Stomach (tissue), 4 donors: Measurements from ENCODE around the gene SIK2.
"Not testable (repeated sequence)": the region's sequence is repeated elsewhere in the genome, so short reads cannot be mapped to it uniquely, and the experiment has no call there.

Experiments used
- POLR2A ChIP-seq, 4 donors: fragments of 450-650 bp; IDR thresholded peaks; one replicate each; pipeline ENCODE4 v1.6.1; 2016; ENCODE audit warnings: antibody characterized with exemption in 4 of 4, control low read depth in 2 of 4, mild to moderate bottlenecking in 1 of 4, moderate library complexity in 1 of 4
- POLR2AphosphoS5 ChIP-seq, 3 donors: sonication (generic); formaldehyde crosslinking; IDR thresholded peaks; one replicate each; pipeline ENCODE4 v1.6.1; 2016; ENCODE audit warnings: antibody characterized with exemption in 3 of 3
- TF ChIP-seq, protein P1 (sequence below), 7 experiments: fragments of 450-650 bp in 4 of 7; fragments of 200-600 bp in 3 of 7; sonication (generic) in 3 of 7; IDR thresholded peaks; one replicate each; pipeline ENCODE4 v1.5.1; 2016 to 2019; ENCODE audit warnings: antibody characterized with exemption in 7 of 7, control low read depth in 2 of 7, mild to moderate bottlenecking in 1 of 7

DNA sequence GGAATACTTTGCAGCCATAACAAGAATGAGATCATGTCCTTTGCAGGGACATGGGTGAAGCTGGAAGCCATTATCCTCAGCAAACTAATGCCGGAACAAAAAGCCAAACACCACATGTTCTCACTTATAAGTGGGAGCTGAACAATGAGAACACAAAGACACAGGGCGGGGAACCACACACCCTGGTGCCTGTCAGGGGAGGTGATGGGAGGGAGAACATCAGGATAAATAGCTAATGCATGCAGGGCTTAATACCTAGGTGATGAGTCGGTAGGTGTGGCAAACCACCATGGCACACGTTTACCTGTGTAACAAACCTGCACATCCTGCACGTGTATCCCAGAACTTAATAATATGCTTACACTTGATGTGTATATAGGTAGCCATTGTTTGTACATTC, 49.1 kb downstream of the SIK2 start:
- TF ChIP-seq, protein P1, sequence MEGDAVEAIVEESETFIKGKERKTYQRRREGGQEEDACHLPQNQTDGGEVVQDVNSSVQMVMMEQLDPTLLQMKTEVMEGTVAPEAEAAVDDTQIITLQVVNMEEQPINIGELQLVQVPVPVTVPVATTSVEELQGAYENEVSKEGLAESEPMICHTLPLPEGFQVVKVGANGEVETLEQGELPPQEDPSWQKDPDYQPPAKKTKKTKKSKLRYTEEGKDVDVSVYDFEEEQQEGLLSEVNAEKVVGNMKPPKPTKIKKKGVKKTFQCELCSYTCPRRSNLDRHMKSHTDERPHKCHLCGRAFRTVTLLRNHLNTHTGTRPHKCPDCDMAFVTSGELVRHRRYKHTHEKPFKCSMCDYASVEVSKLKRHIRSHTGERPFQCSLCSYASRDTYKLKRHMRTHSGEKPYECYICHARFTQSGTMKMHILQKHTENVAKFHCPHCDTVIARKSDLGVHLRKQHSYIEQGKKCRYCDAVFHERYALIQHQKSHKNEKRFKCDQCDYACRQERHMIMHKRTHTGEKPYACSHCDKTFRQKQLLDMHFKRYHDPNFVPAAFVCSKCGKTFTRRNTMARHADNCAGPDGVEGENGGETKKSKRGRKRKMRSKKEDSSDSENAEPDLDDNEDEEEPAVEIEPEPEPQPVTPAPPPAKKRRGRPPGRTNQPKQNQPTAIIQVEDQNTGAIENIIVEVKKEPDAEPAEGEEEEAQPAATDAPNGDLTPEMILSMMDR (IDR thresholded peaks at IDR 0.05) = not testable (repeated sequence)
- TF ChIP-seq POLR2A, POLR2AphosphoS5 (IDR thresholded peaks at IDR 0.05): not testable (repeated sequence)
